RWPE2 (cell line): ENCODE results near the gene SCGB3A2.

Source experiments
- ATAC-seq: fragments of 200-7000 bp; cut with Tn5 transposase; 3 replicates; pipeline ENCODE4 v1.9.1; 2021; ENCODE audit warnings: low read depth
- DNase-seq: peaks from one replicate; pipeline ENCODE4 v3.0.0-alpha.2; 2020; ENCODE audit warnings: low spot score
- H3K27ac ChIP-seq: fragments of 450-650 bp; 2 replicates; pipeline ENCODE4 v1.5.1; 2017; ENCODE audit warnings: mild to moderate bottlenecking; ENCODE audit not compliant: poor library complexity, severe bottlenecking
- H3K27me3 ChIP-seq: fragments of 250-450 bp; sonication (Bioruptor Pico); 2 replicates; pipeline ENCODE4 v1.5.1; 2021; ENCODE audit warnings: mild to moderate bottlenecking, moderate library complexity; ENCODE audit not compliant: insufficient read depth, poor library complexity, severe bottlenecking
- H3K36me3 ChIP-seq: fragments of 250-450 bp; sonication (Bioruptor Pico); 2 replicates; pipeline ENCODE4 v1.5.1; 2020; ENCODE audit warnings: low read depth, mild to moderate bottlenecking, moderate library complexity
- H3K4me1 ChIP-seq: fragments of 250-450 bp; sonication (Bioruptor Pico); 2 replicates; pipeline ENCODE4 v1.5.1; 2021; ENCODE audit warnings: mild to moderate bottlenecking, moderate library complexity; ENCODE audit not compliant: insufficient read depth, poor library complexity, severe bottlenecking
- H3K4me3 ChIP-seq: fragments of 250-450 bp; sonication (Bioruptor Pico); 2 replicates; pipeline ENCODE4 v1.5.1; 2021; ENCODE audit warnings: mild to moderate bottlenecking, moderate library complexity; ENCODE audit not compliant: severe bottlenecking
- H3K9me3 ChIP-seq: fragments of 250-450 bp; sonication (Bioruptor Pico); 2 replicates; pipeline ENCODE4 v1.5.1; 2021; ENCODE audit warnings: mild to moderate bottlenecking, moderate library complexity; ENCODE audit not compliant: severe bottlenecking
- TF ChIP-seq, protein P1 (sequence below): fragments of 450-650 bp; IDR thresholded peaks from one replicate; pipeline ENCODE4 v1.5.1; 2017; ENCODE audit warnings: mild to moderate bottlenecking, moderate library complexity; ENCODE audit not compliant: poor library complexity, severe bottlenecking

The SCGB3A2 gene

DNA sequence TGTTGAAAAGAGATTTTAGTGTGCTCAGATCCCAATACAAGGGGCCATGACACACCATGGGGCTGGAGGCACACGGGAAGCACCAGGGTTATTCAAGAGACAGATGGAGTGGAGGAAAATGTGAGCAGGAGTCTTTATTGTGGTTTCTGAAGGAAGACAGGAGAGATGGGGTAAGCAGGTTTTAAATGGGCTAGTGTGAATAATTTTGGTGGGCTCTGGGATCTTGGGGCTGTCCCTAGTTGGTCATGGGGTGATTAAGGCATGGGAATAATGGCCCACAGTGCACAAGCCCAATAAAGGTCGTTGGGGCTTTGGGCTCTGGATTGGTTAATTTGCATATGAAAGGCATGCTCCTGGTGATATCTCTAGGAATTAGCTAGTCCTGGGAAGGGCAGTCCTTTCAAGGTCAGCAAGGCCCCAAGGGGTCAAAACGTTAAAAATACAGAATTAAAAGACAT is 3.6 kb upstream of the SCGB3A2 start:
- TF ChIP-seq, protein P1, sequence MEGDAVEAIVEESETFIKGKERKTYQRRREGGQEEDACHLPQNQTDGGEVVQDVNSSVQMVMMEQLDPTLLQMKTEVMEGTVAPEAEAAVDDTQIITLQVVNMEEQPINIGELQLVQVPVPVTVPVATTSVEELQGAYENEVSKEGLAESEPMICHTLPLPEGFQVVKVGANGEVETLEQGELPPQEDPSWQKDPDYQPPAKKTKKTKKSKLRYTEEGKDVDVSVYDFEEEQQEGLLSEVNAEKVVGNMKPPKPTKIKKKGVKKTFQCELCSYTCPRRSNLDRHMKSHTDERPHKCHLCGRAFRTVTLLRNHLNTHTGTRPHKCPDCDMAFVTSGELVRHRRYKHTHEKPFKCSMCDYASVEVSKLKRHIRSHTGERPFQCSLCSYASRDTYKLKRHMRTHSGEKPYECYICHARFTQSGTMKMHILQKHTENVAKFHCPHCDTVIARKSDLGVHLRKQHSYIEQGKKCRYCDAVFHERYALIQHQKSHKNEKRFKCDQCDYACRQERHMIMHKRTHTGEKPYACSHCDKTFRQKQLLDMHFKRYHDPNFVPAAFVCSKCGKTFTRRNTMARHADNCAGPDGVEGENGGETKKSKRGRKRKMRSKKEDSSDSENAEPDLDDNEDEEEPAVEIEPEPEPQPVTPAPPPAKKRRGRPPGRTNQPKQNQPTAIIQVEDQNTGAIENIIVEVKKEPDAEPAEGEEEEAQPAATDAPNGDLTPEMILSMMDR, result no peak
- Histone ChIP-seq H3K27ac (no peak overlapping the region), H3K36me3 (no peaks in the 10 kb centered on the region), H3K27me3 (no peaks in the 10 kb centered on the region), H3K4me3 (no peak overlapping the region), H3K9me3 (no peaks in the 10 kb centered on the region), H3K4me1 (no peaks in the 10 kb centered on the region)
- ATAC-seq, result no peak
- no peak for DNase-seq

DNA sequence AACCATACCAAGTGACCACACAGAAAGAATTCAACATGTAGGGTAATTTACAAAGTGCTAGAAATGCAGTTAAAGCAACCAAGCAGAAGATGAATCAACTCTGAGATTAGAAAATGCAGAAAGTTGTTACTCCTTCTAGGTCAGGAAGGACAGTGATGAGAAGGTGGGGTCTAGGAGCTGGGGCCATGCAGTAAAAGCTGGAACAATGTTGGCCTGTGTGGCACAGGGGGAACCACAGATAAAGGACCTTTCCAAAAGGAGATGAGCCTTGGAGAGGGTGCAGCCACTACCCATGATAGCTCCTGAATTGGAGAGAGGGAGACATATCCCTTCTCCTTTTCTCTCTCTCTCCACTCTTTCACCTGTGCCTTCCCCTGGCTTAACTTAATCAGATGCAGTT is 2.4 kb upstream of the SCGB3A2 start:
- Histone ChIP-seq H3K36me3 (no peaks in the 10 kb centered on the region), H3K9me3 (no peaks in the 10 kb centered on the region), H3K4me3 (no peak overlapping the region), H3K4me1 (no peaks in the 10 kb centered on the region), H3K27me3 (no peaks in the 10 kb centered on the region), H3K27ac (no peak overlapping the region)
- ATAC-seq (no peak), DNase-seq (no peak)
- TF ChIP-seq, protein P1, result no peak

DNA sequence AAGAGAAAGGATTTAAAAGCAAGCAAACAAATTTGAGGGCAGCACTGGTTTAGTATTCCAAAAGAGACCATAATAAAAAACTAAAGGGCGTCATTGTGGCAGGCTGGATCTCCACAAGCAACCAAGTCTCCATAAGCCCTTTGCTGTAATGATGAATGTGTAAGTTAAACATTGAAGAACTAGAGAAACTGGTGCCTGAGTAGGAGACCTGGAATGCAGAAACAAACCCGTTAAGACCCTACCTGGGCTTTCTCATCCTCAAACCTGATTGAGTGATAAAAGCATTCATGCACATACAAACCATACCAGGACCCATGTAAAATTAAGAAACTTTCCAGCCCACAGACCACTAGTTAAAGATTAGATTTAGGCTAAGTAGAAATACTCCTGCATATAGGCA is 1.9 kb upstream of the SCGB3A2 start:
- H3K36me3 ChIP-seq, result no peaks in the 10 kb centered on the region
- no peaks in the 10 kb centered on the region for H3K9me3 ChIP-seq
- no peak overlapping the region for H3K27ac ChIP-seq
- TF ChIP-seq, protein P1, result no peak
- H3K4me1 ChIP-seq, result no peaks in the 10 kb centered on the region
- H3K27me3 ChIP-seq, result no peaks in the 10 kb centered on the region
- DNase-seq, result no peak
- H3K4me3 ChIP-seq, result no peak overlapping the region
- ATAC-seq, result no peak

DNA sequence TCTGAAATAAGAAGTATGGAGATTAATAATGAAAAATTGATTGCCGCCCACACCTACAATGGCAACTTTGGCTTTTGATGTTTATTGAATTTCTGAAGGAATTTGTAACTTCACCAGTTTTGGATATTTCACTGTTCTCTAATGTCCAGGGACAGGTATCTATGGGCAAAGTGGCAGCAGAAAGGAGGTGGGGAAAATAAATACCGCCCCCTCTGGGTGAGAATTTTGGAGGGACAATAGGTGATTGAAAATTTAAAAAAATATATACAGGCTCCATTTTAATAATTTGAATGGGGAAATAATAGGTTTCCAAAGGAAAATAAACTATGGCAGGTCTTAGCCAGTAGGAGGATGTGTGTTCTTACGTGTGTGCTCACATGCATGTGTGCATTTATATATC is 1.3 kb downstream of the SCGB3A2 start:
- no peak overlapping the region for H3K27ac ChIP-seq
- DNase-seq (no peak), ATAC-seq (no peak)
- H3K4me1 ChIP-seq, result no peaks in the 10 kb centered on the region
- no peaks in the 10 kb centered on the region for H3K27me3 ChIP-seq
- H3K9me3 ChIP-seq, result no peaks in the 10 kb centered on the region
- no peaks in the 10 kb centered on the region for H3K36me3 ChIP-seq
- TF ChIP-seq, protein P1, result no peak
- H3K4me3 ChIP-seq, result no peak overlapping the region

DNA sequence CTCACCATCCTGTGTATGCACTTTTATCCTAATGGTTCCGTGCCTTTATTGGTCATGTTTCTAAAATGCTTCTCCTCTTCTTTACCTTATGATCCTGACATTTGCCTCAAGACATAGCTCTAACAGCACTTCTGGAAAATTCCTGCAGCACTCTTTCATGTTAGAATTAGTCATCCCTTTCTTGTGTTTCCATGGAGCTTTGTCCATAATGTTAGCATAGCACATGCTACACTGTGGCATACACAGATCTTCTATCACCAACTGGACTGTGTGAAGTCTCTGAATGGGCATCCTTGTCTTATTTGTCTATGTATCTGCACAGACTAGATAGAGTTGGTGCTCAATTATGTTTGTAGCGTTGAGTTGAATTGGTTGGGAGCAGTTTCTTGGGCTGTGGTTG is 2.0 kb downstream of the SCGB3A2 start:
- no peaks in the 10 kb centered on the region for H3K36me3 ChIP-seq
- TF ChIP-seq, protein P1, result no peak
- H3K4me3 ChIP-seq, result no peak overlapping the region
- DNase-seq (no peak), ATAC-seq (no peak)
- H3K27ac ChIP-seq, result no peak overlapping the region
- no peaks in the 10 kb centered on the region for H3K4me1 ChIP-seq
- no peaks in the 10 kb centered on the region for H3K27me3 ChIP-seq
- H3K9me3 ChIP-seq, result no peaks in the 10 kb centered on the region
